HG03558 (cell line): ENCODE measurements around the gene PRRX1.

Source experiments
- ATAC-seq: cut with Tn5 transposase; IDR thresholded peaks from one replicate; pipeline ENCODE4 v1.9.1; 2021; ENCODE audit warnings: moderate number of reproducible peaks; ENCODE audit not compliant: unreplicated experiment; ENCODE audit errors: extremely low read depth

The PRRX1 gene

GRCh38 chr1:170749959-170750358, 86.0 kb downstream of the PRRX1 start:
- ATAC-seq, result no peak

- ATAC-seq, result no peak
Measured at GRCh38 chr1:170755795-170756194, 91.9 kb downstream of the PRRX1 start.

- no peak for ATAC-seq
Measured at GRCh38 chr1:170758992-170759391, 95.1 kb downstream of the PRRX1 start.

GRCh38 chr1:170765279-170765678, 101.3 kb downstream of the PRRX1 start:
- no peak for ATAC-seq

GRCh38 chr1:170765712-170766330, 101.9 kb downstream of the PRRX1 start:
- ATAC-seq, result no peak

GRCh38 chr1:170768929-170769328, 105.0 kb downstream of the PRRX1 start:
- ATAC-seq, result no peak

GRCh38 chr1:170769691-170770090, 105.8 kb downstream of the PRRX1 start:
- no peak for ATAC-seq

- no peak for ATAC-seq
Measured at GRCh38 chr1:170770254-170770653, 106.3 kb downstream of the PRRX1 start.

DNA sequence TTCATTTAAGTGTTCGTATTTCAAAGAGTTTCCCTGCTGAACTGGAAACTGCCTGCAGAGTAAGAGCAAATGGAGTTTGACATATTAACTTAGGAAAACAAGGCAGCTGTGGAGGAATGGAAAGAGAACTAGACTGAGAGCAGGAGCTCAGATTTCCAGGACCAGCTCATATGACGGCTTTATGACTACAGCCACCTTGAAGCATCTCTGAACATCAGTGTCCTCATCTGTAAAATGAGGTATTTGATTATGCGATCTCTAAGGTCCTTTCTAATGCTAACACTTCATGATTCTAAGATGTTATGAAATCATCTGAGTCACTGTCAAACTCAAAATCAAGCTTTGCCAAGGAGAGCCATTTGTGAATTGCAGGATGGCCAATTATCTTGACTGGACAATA, 112.3 kb downstream of the PRRX1 start:
- no peak for ATAC-seq

- no peak for ATAC-seq
Measured at GRCh38 chr1:170776777-170777176, 112.8 kb downstream of the PRRX1 start.
